Measurements from ENCODE around the gene DHX32.
"Not testable (repeated sequence)": the region's sequence is repeated elsewhere in the genome, so short reads cannot be mapped to it uniquely, and the experiment has no call there.

DHX32 gene

GRCh38 chr10:125916977-125917376 is 35.9 kb upstream of the DHX32 start:
- H3K4me3 ChIP-seq (ENCODE audit: low read depth, low read length) = no peak overlapping the region
- no peak for TF ChIP-seq MYC (IDR thresholded peaks at IDR 0.05; ENCODE audit: low read depth, low read length)
- no peak for TF ChIP-seq MAX (IDR thresholded peaks at IDR 0.05; ENCODE audit: low read depth, low read length)
- no peak for TF ChIP-seq CTCF (IDR thresholded peaks at IDR 0.05; ENCODE audit: low read depth, low read length)
- no peak for TF ChIP-seq POLR2A (IDR thresholded peaks at IDR 0.05; ENCODE audit: extremely low read depth, insufficient read length)
- DNase-seq (ENCODE audit: low read depth) = no peak

- not testable (repeated sequence) for DNase-seq (ENCODE audit: low read depth); H3K4me3 ChIP-seq (ENCODE audit: low read depth, low read length)
These were observed 32.2 kb upstream of the DHX32 start for GRCh38 chr10:125913277-125913676.

GRCh38 chr10:125911990-125912389 is 30.9 kb upstream of the DHX32 start:
- TF ChIP-seq CTCF (IDR thresholded peaks at IDR 0.05; ENCODE audit: low read depth, low read length) (no peak), POLR2A (IDR thresholded peaks at IDR 0.05; ENCODE audit: extremely low read depth, insufficient read length) (no peak), MAX (IDR thresholded peaks at IDR 0.05; ENCODE audit: low read depth, low read length) (no peak), MYC (IDR thresholded peaks at IDR 0.05; ENCODE audit: low read depth, low read length) (no peak)
- DNase-seq (ENCODE audit: low read depth) = no peak
- H3K4me3 ChIP-seq (ENCODE audit: low read depth, low read length) = no peak overlapping the region

GRCh38 chr10:125911145-125911544 is 30.1 kb upstream of the DHX32 start:
- H3K4me3 ChIP-seq (ENCODE audit: low read depth, low read length) = no peak overlapping the region
- DNase-seq (ENCODE audit: low read depth) = no peak
- TF ChIP-seq CTCF (IDR thresholded peaks at IDR 0.05; ENCODE audit: low read depth, low read length) (no peak), MAX (IDR thresholded peaks at IDR 0.05; ENCODE audit: low read depth, low read length) (no peak), POLR2A (IDR thresholded peaks at IDR 0.05; ENCODE audit: extremely low read depth, insufficient read length) (no peak), MYC (IDR thresholded peaks at IDR 0.05; ENCODE audit: low read depth, low read length) (no peak)

- not testable (repeated sequence) for H3K4me3 ChIP-seq (ENCODE audit: low read depth, low read length); DNase-seq (ENCODE audit: low read depth)
These were observed 28.4 kb upstream of the DHX32 start for GRCh38 chr10:125909491-125909890.

GRCh38 chr10:125908813-125909212 is 27.7 kb upstream of the DHX32 start:
- H3K4me3 ChIP-seq (ENCODE audit: low read depth, low read length) = not testable (repeated sequence)

GRCh38 chr10:125907598-125907997 is 26.5 kb upstream of the DHX32 start:
- H3K4me3 ChIP-seq (ENCODE audit: low read depth, low read length) = not testable (repeated sequence)
- TF ChIP-seq MAX (IDR thresholded peaks at IDR 0.05; ENCODE audit: low read depth, low read length) (peak; percentile 38; the same call in 1 of the 2 replicates), MYC (IDR thresholded peaks at IDR 0.05; ENCODE audit: low read depth, low read length) (peak; percentile 37)
- peak; percentile 75 for DNase-seq (ENCODE audit: low read depth)

More at GRCh38 chr10:125908813-125909212, 27.7 kb upstream of the DHX32 start:
- not testable (repeated sequence) for DNase-seq (ENCODE audit: low read depth)

GRCh38 chr10:125905069-125905994 is 24.2 kb upstream of the DHX32 start:
- not testable (repeated sequence) for DNase-seq (ENCODE audit: low read depth); H3K4me3 ChIP-seq (ENCODE audit: low read depth, low read length)

GRCh38 chr10:125903135-125903640 is 22.1 kb upstream of the DHX32 start:
- not testable (repeated sequence) for DNase-seq (ENCODE audit: low read depth); H3K4me3 ChIP-seq (ENCODE audit: low read depth, low read length)

GRCh38 chr10:125900963-125901362 is 19.9 kb upstream of the DHX32 start:
- not testable (repeated sequence) for H3K4me3 ChIP-seq (ENCODE audit: low read depth, low read length); DNase-seq (ENCODE audit: low read depth)

GRCh38 chr10:125897317-125897716 is 16.2 kb upstream of the DHX32 start:
- not testable (repeated sequence) for H3K4me3 ChIP-seq (ENCODE audit: low read depth, low read length); DNase-seq (ENCODE audit: low read depth)
